PC-3 (cell line): ENCODE data around the gene IL1RAPL1.

Experiments used
- CTCF ChIP-seq: fragments of 300-600 bp; sonication (generic); conservative IDR thresholded peaks from 2 replicates; pipeline ENCODE4 v1.5.1; 2017; ENCODE audit warnings: antibody characterized with exemption, low read depth, mild to moderate bottlenecking, low read length
- EZH2 ChIP-seq: fragments of 300-600 bp; sonication (generic); IDR thresholded peaks from one replicate; pipeline ENCODE4 v1.6.1; 2017; ENCODE audit warnings: antibody characterized with exemption, mild to moderate bottlenecking, low read length; ENCODE audit not compliant: unreplicated experiment
- EZH2phosphoT487 ChIP-seq: fragments of 300-600 bp; sonication (generic); IDR thresholded peaks from 2 replicates; pipeline ENCODE4 v1.6.1; 2018; ENCODE audit warnings: mild to moderate bottlenecking, antibody characterized with exemption, low read length, borderline replicate concordance

DNA sequence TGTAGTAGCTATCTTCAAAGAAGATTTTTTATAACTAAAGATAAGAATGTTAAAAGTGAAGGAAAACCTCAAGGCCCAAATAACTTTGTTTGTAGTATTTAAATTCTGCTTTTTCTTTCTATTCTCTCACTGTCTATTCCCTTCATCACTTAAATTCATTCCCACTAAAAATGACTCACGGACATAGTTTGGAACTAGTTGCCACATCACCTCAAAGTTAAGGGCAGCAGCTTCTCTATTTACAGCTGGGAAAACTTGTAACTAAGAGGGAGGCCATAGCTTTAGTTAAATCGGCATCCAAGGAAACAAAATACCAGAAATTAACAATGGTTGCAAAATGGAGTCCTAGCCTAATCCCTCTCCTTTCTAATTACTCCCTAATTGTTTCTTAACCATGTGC, 1302.8 kb downstream of the IL1RAPL1 start:
- no peak for TF ChIP-seq CTCF
- TF ChIP-seq EZH2phosphoT487 = no peak
- no peak for TF ChIP-seq EZH2
